NCI-H69 (cell line): ENCODE data around the gene FBXL4.
A peak's percentile ranks its signal among the peaks of the same experiment; 100 is the strongest.
"Not testable (repeated sequence)": the region's sequence is repeated elsewhere in the genome, so short reads cannot be mapped to it uniquely, and the experiment has no call there.

ENCODE experiments used
- DNase-seq: peaks from one replicate; lab custom pipeline; 2025; lab: John Stamatoyannopoulos, UW

FBXL4 gene

GRCh38 chr6:98945311-98946115 lies 2.2 kb downstream of the FBXL4 start:
- peak; percentile 54 for DNase-seq

GRCh38 chr6:98944598-98945081 lies 3.1 kb downstream of the FBXL4 start:
- DNase-seq, result peak; percentile 58

DNA sequence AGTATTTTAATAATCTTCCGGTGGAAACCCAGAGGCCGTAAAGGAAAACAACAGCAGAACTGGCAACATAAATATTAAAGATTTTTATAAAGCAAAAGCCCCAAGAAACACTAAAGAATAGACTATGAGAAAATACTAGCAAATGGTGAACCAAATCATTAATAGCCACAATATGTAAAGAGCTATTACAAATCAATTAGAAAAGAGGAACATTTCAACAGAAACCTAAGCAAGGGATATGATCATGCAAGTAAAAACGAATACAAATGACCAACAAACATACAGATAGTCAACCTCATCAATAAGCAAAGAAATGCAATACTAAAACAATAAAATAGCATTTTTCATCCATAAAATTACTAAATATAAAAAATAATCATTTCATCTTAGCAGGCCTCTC lies 3.6 kb downstream of the FBXL4 start:
- no peak for DNase-seq

DNA sequence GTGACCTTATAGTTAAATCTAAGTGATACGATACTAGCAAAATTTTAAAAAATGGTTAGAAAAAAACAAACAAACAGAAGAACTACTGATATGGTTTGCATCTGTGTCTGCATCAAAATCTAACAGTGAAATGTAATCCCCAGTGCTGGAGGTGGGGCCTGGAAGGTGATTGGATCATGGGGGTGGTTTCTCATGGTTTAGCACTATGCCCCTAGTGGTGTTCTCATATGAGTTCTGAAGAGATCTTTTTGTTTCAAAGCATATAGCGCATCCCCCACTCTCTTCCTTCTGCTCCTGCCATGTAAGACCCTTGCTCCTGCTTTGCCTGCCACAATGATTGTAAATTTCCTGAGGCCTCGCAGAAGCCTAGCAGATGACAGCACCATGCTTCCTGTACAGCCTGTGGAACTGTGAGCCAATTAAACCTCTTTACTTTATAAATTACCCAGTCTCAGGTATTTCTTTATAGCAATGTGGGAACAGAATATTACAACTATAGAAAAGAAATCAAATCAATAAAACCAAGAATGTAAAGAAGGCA lies 5.4 kb downstream of the FBXL4 start:
- no peak for DNase-seq

DNA sequence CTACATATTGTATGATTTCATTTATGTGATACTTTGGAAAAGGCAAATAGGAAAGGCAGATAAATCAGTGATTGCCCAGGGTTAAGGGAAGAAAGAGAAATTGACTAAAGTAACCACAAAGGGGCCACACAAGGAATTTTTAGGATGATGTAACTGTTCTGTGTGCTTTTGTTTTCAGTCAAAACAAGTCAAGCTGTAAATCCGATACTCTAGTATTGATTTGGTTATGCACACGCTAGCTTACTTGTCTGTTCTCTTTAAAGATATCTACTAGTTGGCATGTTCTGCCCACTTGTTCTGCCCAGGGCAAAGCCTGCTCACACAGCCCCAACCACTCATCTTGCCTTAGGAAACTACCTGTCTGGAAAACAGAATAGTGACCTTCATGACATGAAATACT lies 6.4 kb downstream of the FBXL4 start:
- no peak for DNase-seq

GRCh38 chr6:98937351-98937750 lies 10.4 kb downstream of the FBXL4 start:
- DNase-seq, result no peak

- DNase-seq, result peak; percentile 47
Observed at GRCh38 chr6:98932381-98932780, 15.4 kb downstream of the FBXL4 start.

DNA sequence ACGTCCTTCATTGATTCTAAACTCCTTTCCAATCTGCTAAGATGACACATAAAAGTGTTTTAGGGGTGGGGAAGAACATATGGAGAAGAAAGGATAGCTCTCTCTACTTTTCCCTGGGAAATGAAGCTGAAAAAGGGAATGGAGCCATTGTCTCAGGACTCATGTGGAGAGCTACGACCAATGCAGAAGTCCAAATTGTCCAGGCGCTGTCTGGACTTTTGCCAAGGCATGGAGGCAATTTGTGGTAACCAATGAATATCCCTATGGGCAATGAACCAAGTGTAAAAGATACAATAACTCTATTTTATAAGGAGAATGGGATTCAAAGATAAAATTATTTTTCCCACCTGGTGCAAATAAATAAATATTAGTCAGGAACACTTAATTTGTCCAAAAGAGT lies 16.1 kb downstream of the FBXL4 start:
- peak; percentile 94 for DNase-seq

- DNase-seq, result no peak
Observed at GRCh38 chr6:98929498-98930060, 18.2 kb downstream of the FBXL4 start.

GRCh38 chr6:98928688-98929087 lies 19.1 kb downstream of the FBXL4 start:
- no peak for DNase-seq

- peak; percentile 94 for DNase-seq
Observed at GRCh38 chr6:98927534-98927933, 20.2 kb downstream of the FBXL4 start.

DNA sequence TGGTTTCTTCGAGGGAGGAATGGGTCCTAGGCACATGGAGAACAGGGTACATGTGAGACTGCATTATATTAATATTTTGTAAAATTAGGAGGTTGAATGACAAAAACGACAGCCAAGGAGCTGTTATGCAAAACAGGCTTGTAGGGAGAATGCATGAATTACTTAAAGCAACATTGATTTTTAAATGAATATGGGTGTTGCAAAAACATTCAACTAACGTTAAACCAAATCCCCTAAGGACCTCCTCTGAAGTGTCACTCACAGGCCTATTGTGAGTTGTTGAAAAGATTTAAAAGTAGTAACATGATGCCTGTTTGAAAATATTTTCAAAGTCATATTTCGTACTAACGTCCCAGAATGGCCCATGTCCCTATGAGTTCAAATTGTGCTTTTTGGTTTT lies 21.9 kb downstream of the FBXL4 start:
- DNase-seq, result no peak

- peak; percentile 80 for DNase-seq
Observed at GRCh38 chr6:98924647-98925046, 23.1 kb downstream of the FBXL4 start.

DNA sequence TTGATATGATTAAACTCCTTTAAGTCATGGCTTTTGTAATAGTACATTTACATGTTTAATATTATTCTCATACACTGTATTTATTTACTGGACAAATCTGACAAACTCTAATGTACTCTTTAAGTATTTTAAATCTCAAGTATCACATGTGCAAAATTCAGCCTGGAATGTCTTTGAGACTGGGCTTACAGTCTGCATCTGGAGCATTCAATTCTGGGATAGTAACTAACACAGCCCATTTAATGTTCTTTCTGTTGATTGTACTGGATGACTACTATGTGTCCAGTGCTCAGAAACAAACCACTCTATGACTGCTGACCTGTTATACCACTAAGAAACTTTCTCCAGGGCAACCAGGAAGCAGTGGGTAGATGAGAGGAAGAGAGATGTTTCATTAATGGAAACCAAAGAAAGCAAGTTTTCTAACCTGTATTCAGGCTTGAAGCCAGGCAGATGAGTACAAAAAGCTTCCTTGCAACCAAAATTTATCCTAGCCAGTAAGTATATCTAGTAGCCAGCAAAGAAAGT lies 26.8 kb downstream of the FBXL4 start:
- DNase-seq, result no peak

DNA sequence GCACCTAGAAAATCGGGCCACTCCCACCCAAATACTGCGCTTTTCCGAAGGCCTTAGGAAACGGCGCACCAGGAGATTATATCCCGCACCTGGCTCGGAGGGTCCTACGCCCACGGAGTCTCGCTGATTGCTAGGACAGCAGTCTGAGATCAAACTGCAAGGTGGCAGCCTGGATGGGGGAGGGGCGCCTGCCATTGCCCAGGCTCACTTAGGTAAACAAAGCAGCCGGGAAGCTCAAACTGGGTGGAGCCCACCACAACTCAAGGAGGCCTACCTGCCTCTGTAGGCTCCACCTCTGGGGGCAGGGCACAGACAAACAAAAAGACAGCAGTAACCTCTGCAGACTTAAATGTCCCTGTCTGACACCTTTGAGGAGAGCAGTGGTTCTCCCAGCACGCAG lies 36.8 kb downstream of the FBXL4 start:
- not testable (repeated sequence) for DNase-seq

- DNase-seq, result no peak
Observed at GRCh38 chr6:98909236-98909635, 38.5 kb downstream of the FBXL4 start.

DNA sequence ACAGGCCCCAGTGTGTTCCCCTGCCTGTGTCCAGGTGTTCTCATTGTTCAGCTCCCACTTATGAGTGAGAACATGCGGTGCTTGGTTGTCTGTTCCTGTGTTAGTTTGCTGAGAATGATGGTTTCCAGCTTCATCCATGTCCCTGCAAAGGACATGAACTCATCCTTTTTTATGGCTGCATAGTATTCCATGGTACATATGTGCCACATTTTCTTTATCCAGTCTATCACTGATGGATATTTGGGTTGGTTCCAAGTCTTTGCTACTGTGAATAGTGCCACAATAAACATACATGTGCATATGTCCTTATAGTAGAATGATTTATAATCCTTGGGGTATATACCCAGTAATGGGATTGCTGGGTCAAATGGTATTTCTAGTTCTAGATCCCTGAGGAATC lies 41.4 kb downstream of the FBXL4 start:
- not testable (repeated sequence) for DNase-seq

- DNase-seq, result no peak
Observed at GRCh38 chr6:98905759-98906158, 42.0 kb downstream of the FBXL4 start.

GRCh38 chr6:98904096-98904495 lies 43.6 kb downstream of the FBXL4 start:
- no peak for DNase-seq

GRCh38 chr6:98900706-98901105 lies 47.0 kb downstream of the FBXL4 start:
- DNase-seq, result no peak

GRCh38 chr6:98894810-98895209 lies 52.9 kb downstream of the FBXL4 start:
- DNase-seq, result peak; percentile 43

DNA sequence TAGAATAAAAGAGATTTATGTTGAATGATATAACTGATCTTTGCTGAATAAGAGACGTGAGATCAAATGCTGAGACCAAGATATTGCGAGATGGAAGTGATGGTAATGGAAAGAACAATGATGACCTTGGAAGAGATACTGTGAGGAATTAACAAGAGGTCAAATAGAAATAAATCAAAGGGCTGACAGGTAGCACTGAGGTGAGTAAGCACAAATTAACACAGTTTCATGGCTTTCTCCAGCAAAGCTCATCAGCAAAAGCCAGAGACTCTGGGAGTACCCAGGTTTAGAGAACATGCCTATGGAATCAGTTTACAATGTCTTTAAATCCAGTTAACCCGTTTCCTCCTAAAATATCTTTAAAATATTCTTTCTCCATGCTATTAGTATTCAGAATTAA lies 60.1 kb downstream of the FBXL4 start:
- DNase-seq, result no peak

DNA sequence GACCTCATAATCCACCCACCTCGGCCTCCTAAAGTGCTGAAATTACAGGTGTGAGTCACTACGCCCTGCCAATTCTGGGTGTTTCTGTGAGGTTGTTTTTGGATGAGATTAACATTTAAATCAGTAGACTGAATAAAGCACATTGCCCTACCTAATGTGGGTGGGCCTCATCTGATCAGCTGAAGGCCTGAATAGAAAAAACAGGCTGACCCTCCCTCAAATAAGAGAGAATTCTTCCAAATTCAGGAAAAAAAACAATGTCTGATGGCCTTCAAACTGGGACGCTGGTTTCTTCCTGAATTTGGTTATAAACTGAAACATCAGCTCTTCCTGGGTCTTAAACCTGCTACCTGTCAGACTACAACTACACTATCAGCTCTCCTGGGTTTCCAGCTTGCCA lies 62.4 kb downstream of the FBXL4 start:
- no peak for DNase-seq
